Measurements from ENCODE around the gene PNPLA6.
"Not testable (repeated sequence)": the region's sequence is repeated elsewhere in the genome, so short reads cannot be mapped to it uniquely, and the experiment has no call there.

PNPLA6 gene

GRCh38 chr19:7562646-7563393, 27.3 kb downstream of the PNPLA6 start:
- TF ChIP-seq POLR2AphosphoS5 (IDR thresholded peaks at IDR 0.05; ENCODE audit: borderline replicate concordance, low read depth, low read length) (no peak), EZH2 (IDR thresholded peaks at IDR 0.05) (no peak), FOXP2 (optimal IDR thresholded peaks at IDR 0.05; ENCODE audit: control extremely low read depth, extremely low read length, insufficient read depth) (no peak)
- Histone ChIP-seq H3K36me3 (ENCODE audit: insufficient read depth, low read length) (no peaks in the 10 kb centered on the region), H3K9ac (ENCODE audit: insufficient read length) (no peak overlapping the region), H3K9me3 (ENCODE audit: low read depth, low read length) (no peaks in the 10 kb centered on the region), H3K27ac (no peak overlapping the region), H3K4me3 (no peak overlapping the region)
- DNase-seq (ENCODE audit: low read depth, low spot score), result no peak

GRCh38 chr19:7564866-7565265, 29.3 kb downstream of the PNPLA6 start:
- DNase-seq (ENCODE audit: low read depth, low spot score), result no peak
- no peak overlapping the region for H3K4me3 ChIP-seq
- no peak overlapping the region for H3K27ac ChIP-seq
- no peaks in the 10 kb centered on the region for H3K36me3 ChIP-seq (ENCODE audit: insufficient read depth, low read length)
- no peak overlapping the region for H3K9ac ChIP-seq (ENCODE audit: insufficient read length)
- no peak for TF ChIP-seq EZH2 (IDR thresholded peaks at IDR 0.05)
- TF ChIP-seq FOXP2 (optimal IDR thresholded peaks at IDR 0.05; ENCODE audit: control extremely low read depth, extremely low read length, insufficient read depth), result no peak
- no peak for TF ChIP-seq POLR2AphosphoS5 (IDR thresholded peaks at IDR 0.05; ENCODE audit: borderline replicate concordance, low read depth, low read length)
- no peaks in the 10 kb centered on the region for H3K9me3 ChIP-seq (ENCODE audit: low read depth, low read length)

DNA sequence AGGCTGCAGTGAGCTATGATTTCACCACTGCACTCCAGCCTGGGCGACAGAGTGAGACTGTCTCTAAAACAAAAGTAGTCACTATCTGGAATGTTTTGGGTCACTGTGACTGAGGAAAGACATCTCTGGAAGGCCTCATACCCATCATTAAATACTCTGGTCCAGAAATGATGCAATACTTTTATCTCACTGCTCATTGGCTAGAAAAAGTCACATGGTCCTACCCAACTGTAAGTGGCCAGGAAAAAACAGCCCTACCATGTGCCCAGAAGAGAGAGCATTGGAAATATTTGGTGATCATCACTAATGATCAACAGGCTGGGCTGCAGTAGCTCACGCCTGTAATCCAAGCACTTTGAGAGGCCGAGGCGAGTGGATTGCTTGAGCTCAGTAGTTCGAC, 29.8 kb downstream of the PNPLA6 start:
- no peaks in the 10 kb centered on the region for H3K9me3 ChIP-seq (ENCODE audit: low read depth, low read length)
- no peak for DNase-seq (ENCODE audit: low read depth, low spot score)
- TF ChIP-seq FOXP2 (optimal IDR thresholded peaks at IDR 0.05; ENCODE audit: control extremely low read depth, extremely low read length, insufficient read depth) (no peak), POLR2AphosphoS5 (IDR thresholded peaks at IDR 0.05; ENCODE audit: borderline replicate concordance, low read depth, low read length) (no peak), EZH2 (IDR thresholded peaks at IDR 0.05) (no peak)
- H3K4me3 ChIP-seq, result no peak overlapping the region
- no peaks in the 10 kb centered on the region for H3K36me3 ChIP-seq (ENCODE audit: insufficient read depth, low read length)
- H3K9ac ChIP-seq (ENCODE audit: insufficient read length), result no peak overlapping the region
- H3K27ac ChIP-seq, result no peak overlapping the region

GRCh38 chr19:7570761-7571160, 35.2 kb downstream of the PNPLA6 start:
- no peak overlapping the region for H3K27ac ChIP-seq
- H3K9ac ChIP-seq (ENCODE audit: insufficient read length), result no peak overlapping the region
- no peaks in the 10 kb centered on the region for H3K36me3 ChIP-seq (ENCODE audit: insufficient read depth, low read length)
- H3K4me3 ChIP-seq, result no peak overlapping the region
- TF ChIP-seq POLR2AphosphoS5 (IDR thresholded peaks at IDR 0.05; ENCODE audit: borderline replicate concordance, low read depth, low read length) (no peak), FOXP2 (optimal IDR thresholded peaks at IDR 0.05; ENCODE audit: control extremely low read depth, extremely low read length, insufficient read depth) (no peak), EZH2 (IDR thresholded peaks at IDR 0.05) (no peak)
- DNase-seq (ENCODE audit: low read depth, low spot score), result no peak
- no peaks in the 10 kb centered on the region for H3K9me3 ChIP-seq (ENCODE audit: low read depth, low read length)

DNA sequence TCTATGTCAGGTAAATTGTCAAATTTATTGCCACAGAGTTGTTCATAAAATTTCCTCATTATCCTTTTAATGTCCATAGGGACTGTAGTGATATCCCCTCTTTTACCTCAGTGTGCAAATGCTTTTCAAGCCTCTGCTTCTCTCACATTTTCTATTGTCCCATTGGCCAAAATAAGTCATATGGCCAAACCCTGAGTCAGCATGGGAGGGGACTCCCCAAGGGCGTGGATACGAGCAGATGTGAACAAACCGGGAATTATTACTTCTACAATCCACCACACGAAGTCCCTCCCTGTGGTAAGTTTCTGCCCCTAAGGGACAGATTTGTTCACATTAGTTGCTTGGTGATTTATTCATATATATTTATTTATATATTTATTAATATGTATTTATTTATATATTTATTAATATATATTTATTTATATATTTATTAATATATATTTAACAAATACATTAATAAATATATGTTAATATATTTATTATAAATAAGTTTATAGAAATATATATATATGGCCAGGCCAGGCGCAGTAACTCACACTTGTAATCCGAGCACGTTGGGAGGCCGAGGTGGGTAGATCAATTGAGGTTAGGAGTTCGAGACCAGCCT, 40.0 kb downstream of the PNPLA6 start:
- Histone ChIP-seq H3K9ac (ENCODE audit: insufficient read length) (no peak overlapping the region), H3K9me3 (ENCODE audit: low read depth, low read length) (no peaks in the 10 kb centered on the region), H3K27ac (no peak overlapping the region), H3K36me3 (ENCODE audit: insufficient read depth, low read length) (no peaks in the 10 kb centered on the region), H3K4me3 (no peak overlapping the region)
- TF ChIP-seq EZH2 (IDR thresholded peaks at IDR 0.05), result no peak
- no peak for TF ChIP-seq POLR2AphosphoS5 (IDR thresholded peaks at IDR 0.05; ENCODE audit: borderline replicate concordance, low read depth, low read length)
- no peak for TF ChIP-seq FOXP2 (optimal IDR thresholded peaks at IDR 0.05; ENCODE audit: control extremely low read depth, extremely low read length, insufficient read depth)
- DNase-seq (ENCODE audit: low read depth, low spot score), result no peak

GRCh38 chr19:7577422-7577821, 41.9 kb downstream of the PNPLA6 start:
- not testable (repeated sequence) for DNase-seq (ENCODE audit: low read depth, low spot score); H3K9ac ChIP-seq (ENCODE audit: insufficient read length); H3K36me3 ChIP-seq (ENCODE audit: insufficient read depth, low read length); H3K9me3 ChIP-seq (ENCODE audit: low read depth, low read length); H3K27ac ChIP-seq; H3K4me3 ChIP-seq

DNA sequence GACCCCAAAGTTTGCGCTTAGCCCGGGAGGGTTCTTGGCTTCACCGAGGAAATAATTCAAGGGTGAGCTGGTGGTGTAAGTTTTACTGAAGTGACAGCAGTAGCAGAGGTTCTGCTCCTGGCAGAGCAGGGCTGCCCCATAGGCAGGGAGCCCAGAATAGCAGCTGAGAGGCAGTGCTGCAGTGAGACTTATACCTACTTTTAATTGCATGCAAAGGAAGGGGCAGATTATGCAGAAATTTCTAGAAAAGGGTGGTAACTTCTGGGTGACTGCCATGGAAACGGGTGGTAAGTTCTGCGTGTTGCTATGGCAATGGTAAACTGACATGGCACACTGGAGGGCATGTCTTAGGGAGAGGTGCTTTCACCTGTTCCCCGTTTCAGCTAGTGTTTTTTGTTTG, 42.6 kb downstream of the PNPLA6 start:
- TF ChIP-seq POLR2AphosphoS5 (IDR thresholded peaks at IDR 0.05; ENCODE audit: borderline replicate concordance, low read depth, low read length) (no peak), FOXP2 (optimal IDR thresholded peaks at IDR 0.05; ENCODE audit: control extremely low read depth, extremely low read length, insufficient read depth) (no peak), EZH2 (IDR thresholded peaks at IDR 0.05) (no peak)
- no peak for DNase-seq (ENCODE audit: low read depth, low spot score)

GRCh38 chr19:7579182-7579581, 43.7 kb downstream of the PNPLA6 start:
- Histone ChIP-seq H3K9me3 (ENCODE audit: low read depth, low read length) (no peaks in the 10 kb centered on the region), H3K36me3 (ENCODE audit: insufficient read depth, low read length) (no peaks in the 10 kb centered on the region), H3K4me3 (no peak overlapping the region), H3K27ac (no peak overlapping the region), H3K9ac (ENCODE audit: insufficient read length) (no peak overlapping the region)
- DNase-seq (ENCODE audit: low read depth, low spot score), result no peak
- no peak for TF ChIP-seq POLR2AphosphoS5 (IDR thresholded peaks at IDR 0.05; ENCODE audit: borderline replicate concordance, low read depth, low read length)
- TF ChIP-seq FOXP2 (optimal IDR thresholded peaks at IDR 0.05; ENCODE audit: control extremely low read depth, extremely low read length, insufficient read depth), result no peak
- no peak for TF ChIP-seq EZH2 (IDR thresholded peaks at IDR 0.05)

More for the DNA sequence above, 42.6 kb downstream of the PNPLA6 start:
- Histone ChIP-seq H3K27ac (no peak overlapping the region), H3K4me3 (no peak overlapping the region), H3K9ac (ENCODE audit: insufficient read length) (no peak overlapping the region), H3K9me3 (ENCODE audit: low read depth, low read length) (no peaks in the 10 kb centered on the region), H3K36me3 (ENCODE audit: insufficient read depth, low read length) (no peaks in the 10 kb centered on the region)

GRCh38 chr19:7582446-7582845, 46.9 kb downstream of the PNPLA6 start:
- no peak for DNase-seq (ENCODE audit: low read depth, low spot score)
- Histone ChIP-seq H3K36me3 (ENCODE audit: insufficient read depth, low read length) (no peaks in the 10 kb centered on the region), H3K27ac (no peak overlapping the region), H3K9ac (ENCODE audit: insufficient read length) (no peak overlapping the region), H3K9me3 (ENCODE audit: low read depth, low read length) (no peaks in the 10 kb centered on the region), H3K4me3 (no peak overlapping the region)
- TF ChIP-seq FOXP2 (optimal IDR thresholded peaks at IDR 0.05; ENCODE audit: control extremely low read depth, extremely low read length, insufficient read depth) (no peak), EZH2 (IDR thresholded peaks at IDR 0.05) (no peak), POLR2AphosphoS5 (IDR thresholded peaks at IDR 0.05; ENCODE audit: borderline replicate concordance, low read depth, low read length) (no peak)
